Pancreas (tissue), 10 donors: ENCODE results near the gene CDHR5. TPM values are rescaled to one million over a fixed set of nuclear protein-coding genes. Genes with fewer than 3 reads are reported as not detected.
A peak's percentile ranks its signal among the peaks of the same experiment; 100 is the strongest.

Experiments
- ATAC-seq, 4 donors: fragments of 200-7000 bp; cut with Tn5 transposase; one replicate each; pipeline versions ENCODE4 v1.8.0 to v1.9.1; 2020; ENCODE audit warnings: mild to moderate bottlenecking in 4 of 4, moderate library complexity in 4 of 4
- DNase-seq, 6 donors: peaks; one replicate each; pipeline ENCODE4 v3.0.0-alpha.2; 2020
- FAIRE-seq: peaks from 2 replicates; lab custom pipeline; 2012; peaks lifted over from hg19 to GRCh38; lab: Jason Lieb, UNC
- H3K27ac ChIP-seq, 4 donors: fragments of 200-600 bp; sonication (generic); 1 replicate in 3 of 4; 2 replicates in 1 of 4; pipeline versions ENCODE4 v1.5.0 to v1.8.0; 2020
- H3K27me3 ChIP-seq, 4 donors: fragments of 200-600 bp; one replicate each; pipeline ENCODE4 v1.8.0; 2021
- H3K36me3 ChIP-seq, 3 donors: fragments of 200-600 bp; sonication (generic) in 1 of 3; one replicate each; pipeline versions ENCODE4 v1.5.0 to v1.8.0; 2020 to 2021
- H3K4me1 ChIP-seq, 3 donors: fragments of 200-600 bp; one replicate each; pipeline ENCODE4 v1.8.0; 2021
- H3K4me3 ChIP-seq, 4 donors: fragments of 200-600 bp; sonication (generic) in 2 of 4; one replicate each; pipeline versions ENCODE4 v1.5.0 to v1.8.0; 2020 to 2021
- H3K9me3 ChIP-seq, 4 donors: fragments of 200-600 bp; one replicate each; pipeline ENCODE4 v1.8.0; 2021
- WGBS, 2 donors: extraction: QIAGEN DNeasy Blood & Tissue Kit; methylation state at CpG; one replicate each; pipeline ENCODE4 v1.1.7; 2013; 5-methylcytosine and 5-hydroxymethylcytosine counted together
- intact Hi-C, 3 donors: fragments of 100-400 bp; cut with DNase I; formaldehyde crosslinking; loops; one replicate each; pipeline versions ENCODE4 v1.11.1 to v1.14.2; 2022
- polyA plus RNA-seq, 2 donors: library from polyadenylated mRNA; stranded (reverse); fragments of 200-250 nt; gene quantifications; one replicate each; pipeline ENCODE4 v1.2.3, GENCODE V29; 2013
- total RNA-seq, 6 donors: library from RNA; stranded (reverse); fragmentation: NEBNext Ultra II Directional in 4 of 6; extraction: Animal tissue kit (Norgen Biotek cat#: 25700) in 4 of 6; gene quantifications; one replicate each; pipeline versions ENCODE4 v1.2.1 to v1.2.4, GENCODE V29; 2021 to 2023
- TF ChIP-seq, protein P1 (sequence below), 4 donors: fragments of 200-600 bp; sonication (generic) in 3 of 4; IDR thresholded peaks; one replicate each; pipeline versions ENCODE4 v1.5.0 to v1.8.0; 2021; ENCODE audit warnings: antibody characterized with exemption in 4 of 4
- donor health status: healthy with polysubstance abuse.
- donor health status: DM: no; HTN: no; CAD: no; lungs with moderate emphysema.
- donor health status: DM: no; HTN: no; CAD: no.
- donor health status: control.
- donor health status: control.
- donor health status: Bipolar disorder and iron deficiency.
- donor health status: DM: yes; HTN: yes; CAD: no.
- donor health status: DM: no; HTN: no; CAD: no.
- donor health status: DM: no; HTN: no; CAD: no.
- donor health status: DM: yes; HTN: yes; CAD: no.

Gene CDHR5
- total and polyA plus RNA-seq, 8 donors, result 0.61 to 4.4 (median 1.5) TPM

DNA sequence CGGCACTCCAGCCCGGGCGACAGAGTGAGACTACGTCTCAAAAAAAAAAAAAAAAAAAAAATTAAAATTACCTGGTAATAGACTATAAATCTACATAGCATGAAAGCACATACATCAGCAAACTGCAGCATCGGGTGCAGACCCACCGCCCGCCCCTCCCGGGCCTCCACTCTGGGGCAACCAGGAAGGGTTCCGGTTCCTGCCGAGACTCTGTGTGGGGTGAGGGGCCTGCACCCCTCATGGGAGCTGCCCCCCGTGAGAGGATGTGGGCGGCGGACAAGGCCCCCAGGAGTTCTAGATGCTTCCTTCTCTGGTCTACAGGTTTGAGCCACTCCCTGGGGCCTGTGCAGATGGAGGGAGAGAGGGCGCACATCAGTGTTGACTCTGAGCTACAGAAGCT lies 21.5 kb upstream of the CDHR5 start:
- FAIRE-seq, result no peak

DNA sequence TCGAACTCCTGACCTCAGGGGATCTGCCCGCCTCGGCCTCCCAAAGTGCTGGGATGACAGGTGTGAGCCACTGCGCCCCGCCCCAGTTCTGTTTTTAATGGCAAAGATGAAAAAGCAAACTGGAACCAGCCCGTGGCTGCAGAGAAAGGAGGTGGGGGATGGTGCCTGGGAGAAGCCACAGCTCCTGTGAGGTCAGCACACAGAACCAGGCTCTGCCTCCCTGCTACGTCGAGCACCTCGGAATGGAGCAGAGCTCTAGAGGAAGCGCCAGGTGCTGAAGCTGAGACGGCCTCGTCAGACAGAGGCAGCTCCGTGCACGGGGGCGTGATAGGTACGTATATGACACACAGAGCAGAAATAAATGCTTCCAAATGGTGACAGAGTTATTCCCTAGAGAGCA lies 20.8 kb upstream of the CDHR5 start:
- TF ChIP-seq, protein P1, sequence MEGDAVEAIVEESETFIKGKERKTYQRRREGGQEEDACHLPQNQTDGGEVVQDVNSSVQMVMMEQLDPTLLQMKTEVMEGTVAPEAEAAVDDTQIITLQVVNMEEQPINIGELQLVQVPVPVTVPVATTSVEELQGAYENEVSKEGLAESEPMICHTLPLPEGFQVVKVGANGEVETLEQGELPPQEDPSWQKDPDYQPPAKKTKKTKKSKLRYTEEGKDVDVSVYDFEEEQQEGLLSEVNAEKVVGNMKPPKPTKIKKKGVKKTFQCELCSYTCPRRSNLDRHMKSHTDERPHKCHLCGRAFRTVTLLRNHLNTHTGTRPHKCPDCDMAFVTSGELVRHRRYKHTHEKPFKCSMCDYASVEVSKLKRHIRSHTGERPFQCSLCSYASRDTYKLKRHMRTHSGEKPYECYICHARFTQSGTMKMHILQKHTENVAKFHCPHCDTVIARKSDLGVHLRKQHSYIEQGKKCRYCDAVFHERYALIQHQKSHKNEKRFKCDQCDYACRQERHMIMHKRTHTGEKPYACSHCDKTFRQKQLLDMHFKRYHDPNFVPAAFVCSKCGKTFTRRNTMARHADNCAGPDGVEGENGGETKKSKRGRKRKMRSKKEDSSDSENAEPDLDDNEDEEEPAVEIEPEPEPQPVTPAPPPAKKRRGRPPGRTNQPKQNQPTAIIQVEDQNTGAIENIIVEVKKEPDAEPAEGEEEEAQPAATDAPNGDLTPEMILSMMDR (IDR thresholded peaks at IDR 0.05), result no peak
- no peaks in the 10 kb centered on the region for H3K9me3 ChIP-seq
- intact Hi-C loops, result no loop called here
- H3K4me3 ChIP-seq, result no peak overlapping the region
- no peaks in the 10 kb centered on the region for H3K27me3 ChIP-seq
- DNase-seq (peak in 1 of 6 donors; percentile 37), ATAC-seq (no peak), FAIRE-seq (no peak)
- WGBS, 2 donors, result 82 to 90% methylated on average over 16 of the region's 16 CpGs
- peaks cover 0 to 14% (median 0%) of the 10 kb centered on the region in 3 donors for H3K36me3 ChIP-seq
- no peaks in the 10 kb centered on the region for H3K4me1 ChIP-seq
- no peak overlapping the region for H3K27ac ChIP-seq

More for the DNA sequence above, 21.5 kb upstream of the CDHR5 start:
- intact Hi-C loops, result no loop called here
- H3K4me3 ChIP-seq, result no peak overlapping the region
- DNase-seq, result peak in 1 of 6 donors; percentile 65
- TF ChIP-seq, protein P1 (IDR thresholded peaks at IDR 0.05), result no peak
- no peaks in the 10 kb centered on the region for H3K4me1 ChIP-seq
- no peak overlapping the region for H3K27ac ChIP-seq
- H3K27me3 ChIP-seq, result no peaks in the 10 kb centered on the region
- no peak for ATAC-seq
- no peaks in the 10 kb centered on the region for H3K9me3 ChIP-seq
- 86 to 94% methylated on average over 14 of the region's 14 CpGs for WGBS, 2 donors
- peaks cover 0 to 20% (median 0%) of the 10 kb centered on the region in 3 donors for H3K36me3 ChIP-seq

DNA sequence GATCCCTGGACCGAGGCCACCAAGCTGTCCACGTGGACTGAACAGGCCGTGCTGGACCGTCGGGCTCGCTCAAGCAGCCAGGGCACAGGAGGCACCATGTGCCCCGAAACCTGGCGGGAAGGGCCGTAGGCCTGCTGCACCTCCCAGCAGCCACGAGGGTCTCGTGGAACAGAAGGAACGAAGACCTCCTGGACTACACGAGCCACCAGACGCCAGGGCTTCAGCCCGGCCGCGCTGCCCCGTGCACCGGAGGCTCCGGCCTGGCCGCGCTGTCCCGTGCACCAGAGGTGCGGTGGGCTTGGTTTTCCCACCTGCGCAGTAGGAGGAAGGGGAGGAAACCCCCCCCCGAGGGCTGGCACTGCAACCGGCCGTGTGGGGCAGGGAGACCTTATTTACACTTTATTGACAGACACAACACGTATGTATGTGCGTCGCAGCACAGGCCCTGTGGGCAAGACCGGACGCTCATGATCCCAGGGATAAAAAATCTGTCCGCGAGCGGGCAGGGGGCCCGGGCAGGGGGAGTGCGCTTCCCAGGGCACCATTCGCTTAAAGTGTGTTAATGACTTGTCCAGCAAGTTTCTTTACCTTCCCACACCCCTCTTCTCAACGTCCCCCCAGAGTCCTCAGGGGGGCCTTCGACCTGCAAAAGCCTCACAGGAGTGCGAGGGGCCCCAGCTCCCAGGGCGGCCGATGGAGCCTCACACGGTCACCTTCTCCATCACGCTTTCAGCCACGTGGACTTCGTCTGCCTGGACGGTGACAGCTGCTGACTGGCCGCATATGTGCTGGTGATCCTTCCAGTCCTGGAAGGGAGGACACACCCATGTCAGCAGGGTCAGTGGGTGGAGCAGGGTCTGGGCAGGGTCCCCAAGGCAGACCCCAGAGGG lies 19.3 kb upstream of the CDHR5 start:
- no peak for ATAC-seq
- WGBS, 2 donors, result 88 to 92% methylated on average over 50 of the region's 50 CpGs
- Histone ChIP-seq H3K4me3 (no peak overlapping the region), H3K27me3 (no peaks in the 10 kb centered on the region), H3K27ac (no peak overlapping the region), H3K4me1 (no peaks in the 10 kb centered on the region), H3K9me3 (no peaks in the 10 kb centered on the region), H3K36me3 (peaks cover 0 to 9% (median 0%) of the 10 kb centered on the region in 3 donors)
- TF ChIP-seq, protein P1 (IDR thresholded peaks at IDR 0.05), result no peak
- DNase-seq, result peak in 1 of 6 donors; percentile 74
- FAIRE-seq, result no peak
- intact Hi-C loops, result no loop called here

DNA sequence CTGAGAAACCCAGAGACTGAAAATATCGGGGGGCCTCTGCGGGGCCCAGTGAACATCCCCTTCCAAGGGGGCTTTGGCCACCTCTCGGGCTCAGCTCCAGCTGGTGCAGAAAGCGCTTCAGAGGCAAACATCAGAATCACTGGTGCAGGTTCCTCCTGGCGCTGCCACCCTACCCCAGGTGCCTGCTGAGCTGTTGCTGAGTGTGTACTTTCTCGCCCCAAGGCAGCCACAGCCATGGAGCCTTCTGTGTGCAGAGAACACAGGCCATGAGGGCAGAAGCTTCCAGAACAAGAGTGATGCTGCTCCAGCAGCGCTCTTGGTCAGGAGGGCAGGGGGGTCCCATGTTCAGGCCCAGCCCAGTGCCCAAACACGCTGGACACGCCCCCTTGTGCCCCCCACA lies 18.6 kb upstream of the CDHR5 start:
- 93 to 94% methylated on average over 9 of the region's 9 CpGs for WGBS, 2 donors
- FAIRE-seq (no peak), DNase-seq (no peak), ATAC-seq (peak in 1 of 4 donors; percentile 1)
- no peak overlapping the region for H3K4me3 ChIP-seq
- peaks cover 0 to 9% (median 0%) of the 10 kb centered on the region in 3 donors for H3K36me3 ChIP-seq
- intact Hi-C loops, result no loop called here
- no peaks in the 10 kb centered on the region for H3K9me3 ChIP-seq
- no peak overlapping the region for H3K27ac ChIP-seq
- H3K4me1 ChIP-seq, result no peaks in the 10 kb centered on the region
- no peaks in the 10 kb centered on the region for H3K27me3 ChIP-seq
- TF ChIP-seq, protein P1 (IDR thresholded peaks at IDR 0.05), result no peak
